GM19023 (cell line): ENCODE measurements around the gene LRMDA.

Experiments
- ATAC-seq: cut with Tn5 transposase; IDR thresholded peaks from one replicate; pipeline ENCODE4 v1.9.1; 2021; ENCODE audit warnings: mild to moderate bottlenecking, moderate library complexity; ENCODE audit not compliant: unreplicated experiment

The LRMDA gene

GRCh38 chr10:75884808-75885207 lies 453.4 kb downstream of the LRMDA start:
- no peak for ATAC-seq

GRCh38 chr10:75887369-75887768 lies 455.9 kb downstream of the LRMDA start:
- no peak for ATAC-seq

GRCh38 chr10:75887992-75888680 lies 456.7 kb downstream of the LRMDA start:
- ATAC-seq = no peak

GRCh38 chr10:75889051-75889450 lies 457.6 kb downstream of the LRMDA start:
- no peak for ATAC-seq

- no peak for ATAC-seq
These were observed 463.3 kb downstream of the LRMDA start for GRCh38 chr10:75894761-75895160.

DNA sequence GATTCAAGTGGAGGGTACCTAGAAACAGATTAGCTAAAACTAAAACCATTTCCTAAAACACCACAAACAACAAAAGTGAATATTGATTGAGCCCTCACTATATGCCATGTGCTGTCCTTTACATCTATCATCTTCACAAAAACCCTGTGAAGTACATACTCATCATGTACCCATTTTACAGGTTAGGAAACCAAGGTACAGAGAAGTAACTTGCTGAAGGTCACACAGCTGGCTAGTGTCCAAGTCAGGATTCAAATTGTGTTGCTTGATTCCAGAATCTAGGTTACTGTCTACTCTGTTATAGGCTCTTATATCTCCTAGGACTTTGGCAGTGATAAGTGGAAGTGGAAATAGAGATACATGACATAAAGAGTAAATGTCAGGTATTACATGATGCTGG lies 463.8 kb downstream of the LRMDA start:
- no peak for ATAC-seq

DNA sequence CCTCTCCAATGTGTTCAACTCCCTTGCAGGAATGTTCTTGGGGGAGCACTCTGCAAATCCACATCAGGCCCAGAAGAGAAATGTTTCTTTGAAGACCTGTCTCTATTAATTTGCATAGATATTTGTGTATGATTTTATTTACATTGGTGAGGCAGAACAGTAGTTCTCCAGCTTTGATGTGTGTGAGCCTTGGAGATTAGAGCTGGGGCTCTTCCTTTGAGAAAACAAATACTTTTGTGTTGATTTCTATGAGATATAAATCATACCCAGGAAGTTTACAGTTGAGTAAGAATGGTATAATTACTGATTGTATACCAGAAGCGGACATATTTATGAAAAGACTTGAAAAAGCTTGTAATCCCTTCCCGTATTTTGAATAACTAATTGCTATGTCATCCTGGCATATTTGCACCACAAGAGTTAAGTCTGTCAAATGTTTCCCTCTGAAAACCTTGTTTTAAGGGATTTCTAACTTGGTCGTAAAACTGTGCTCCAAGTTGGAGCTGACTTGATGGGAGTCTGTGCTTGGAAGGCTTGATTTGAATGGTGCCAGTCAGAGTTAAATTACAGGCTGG lies 468.5 kb downstream of the LRMDA start:
- ATAC-seq = no peak

DNA sequence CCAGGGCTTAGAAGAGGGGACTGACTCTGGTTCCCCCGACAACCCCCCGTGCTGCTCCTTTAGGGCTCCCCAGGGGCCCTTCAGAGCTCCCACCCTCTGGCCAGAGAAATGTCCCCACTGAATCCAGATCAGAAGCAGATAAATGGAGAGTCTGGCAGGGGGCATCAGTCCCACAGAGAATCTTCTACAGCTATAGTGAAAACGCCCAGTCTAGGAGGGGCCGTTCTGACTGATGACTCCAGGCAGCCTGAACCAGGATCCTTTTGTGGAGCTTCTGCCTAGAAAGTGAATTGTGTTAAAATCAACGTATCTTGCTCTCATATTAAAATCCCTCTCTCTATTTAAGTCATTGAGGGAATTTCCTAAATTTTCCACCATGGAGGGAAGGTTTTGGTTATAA lies 471.4 kb downstream of the LRMDA start:
- no peak for ATAC-seq

GRCh38 chr10:75904499-75905283 lies 473.3 kb downstream of the LRMDA start:
- no peak for ATAC-seq

- ATAC-seq = no peak
These were observed 474.1 kb downstream of the LRMDA start for GRCh38 chr10:75905490-75905889.

DNA sequence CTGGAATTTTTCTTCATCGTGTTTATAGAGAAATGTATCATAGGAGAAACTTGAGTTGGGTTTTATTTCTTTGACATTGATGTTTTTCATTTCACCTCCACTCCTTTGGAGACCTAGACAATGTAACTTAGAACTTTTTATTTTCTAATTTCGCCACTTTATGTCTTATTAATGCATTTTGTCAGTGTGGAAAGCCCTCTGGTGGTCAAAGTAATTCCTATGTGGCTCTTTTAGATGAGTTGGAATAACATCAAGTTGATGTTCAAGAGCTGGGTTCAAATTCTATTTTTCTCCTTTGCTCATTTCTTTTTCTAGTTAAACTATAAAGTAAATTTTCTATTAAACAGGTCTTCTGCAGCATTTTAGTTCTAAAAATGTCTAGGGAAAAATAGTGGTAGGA lies 478.6 kb downstream of the LRMDA start:
- ATAC-seq = no peak

DNA sequence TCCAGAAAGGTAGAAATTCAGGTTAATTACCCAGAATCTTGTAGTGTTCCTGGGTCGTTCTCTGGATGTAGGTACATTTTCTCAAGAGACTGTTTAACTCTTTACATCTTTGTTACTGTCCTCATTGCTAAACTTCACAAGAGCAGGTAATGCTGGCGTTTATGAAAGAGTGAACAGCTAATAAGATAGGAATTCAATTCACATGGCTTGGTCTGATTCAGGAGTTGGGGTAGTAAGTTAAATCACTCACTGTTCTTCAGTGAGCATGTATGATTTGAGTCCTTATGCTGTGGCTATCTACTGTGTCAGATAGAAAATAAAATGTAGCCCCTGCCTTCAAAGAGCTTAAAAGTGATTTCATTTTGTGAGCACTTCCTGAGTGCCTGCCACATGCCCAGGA lies 480.0 kb downstream of the LRMDA start:
- no peak for ATAC-seq

DNA sequence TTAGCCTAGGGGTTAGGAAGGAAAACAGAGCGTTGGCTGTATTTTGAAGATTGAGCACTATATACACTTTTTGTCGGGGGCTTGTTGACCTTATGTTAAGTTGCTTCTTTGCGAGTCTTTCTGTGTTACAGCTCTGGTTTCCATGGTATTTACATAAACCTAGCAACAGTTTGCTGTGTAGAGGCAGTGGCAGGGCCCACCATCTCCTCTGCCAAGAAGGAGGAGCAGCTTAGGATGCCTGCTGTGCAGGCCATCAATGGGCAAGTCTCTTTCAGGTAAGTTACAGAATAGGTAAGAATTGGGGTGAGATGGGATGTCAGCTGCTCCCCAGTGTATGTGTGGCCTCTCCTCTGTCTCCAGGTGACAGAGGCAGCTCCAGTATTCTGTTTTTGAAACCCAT lies 485.5 kb downstream of the LRMDA start:
- no peak for ATAC-seq

GRCh38 chr10:75919913-75920312 lies 488.5 kb downstream of the LRMDA start:
- no peak for ATAC-seq

DNA sequence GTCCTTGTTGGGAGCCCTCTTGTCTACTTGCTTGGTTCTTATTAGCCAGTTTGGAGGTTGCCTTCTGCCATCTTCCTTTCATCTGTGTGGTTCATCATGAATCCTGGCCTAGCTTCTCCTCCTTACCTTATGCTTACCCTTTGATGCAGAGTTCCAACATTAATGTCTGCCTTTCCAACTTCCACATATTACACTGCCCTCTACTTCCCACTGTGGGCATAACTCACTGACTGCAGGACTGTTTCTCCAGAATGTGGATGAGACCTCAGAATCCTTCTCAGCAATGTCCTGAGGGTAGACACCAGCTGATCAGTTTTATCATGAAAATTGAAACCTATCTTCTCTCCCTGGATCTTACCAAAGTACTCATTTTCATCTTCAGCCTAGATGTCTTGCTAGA lies 491.0 kb downstream of the LRMDA start:
- no peak for ATAC-seq

- no peak for ATAC-seq
These were observed 493.0 kb downstream of the LRMDA start for GRCh38 chr10:75924309-75924902.

DNA sequence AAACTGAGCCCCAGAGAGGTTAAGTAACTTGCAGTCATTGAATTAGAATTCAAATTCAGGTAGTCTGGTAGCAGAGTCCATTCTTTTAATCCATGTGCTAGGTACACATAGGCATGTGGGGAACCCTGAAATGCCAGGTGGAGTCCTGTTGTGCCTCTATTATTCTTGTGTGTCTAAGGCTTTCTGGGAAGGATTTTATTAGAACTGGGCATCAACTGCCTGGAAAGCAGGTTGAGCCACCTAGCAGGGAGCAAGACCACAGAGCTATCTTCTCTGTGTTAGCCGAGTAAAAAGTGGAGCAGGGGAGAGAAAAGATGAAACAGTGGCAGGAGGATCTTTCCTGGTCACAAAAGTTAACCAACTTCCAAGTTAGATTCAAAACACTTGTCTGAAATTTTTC lies 494.6 kb downstream of the LRMDA start:
- ATAC-seq = no peak

DNA sequence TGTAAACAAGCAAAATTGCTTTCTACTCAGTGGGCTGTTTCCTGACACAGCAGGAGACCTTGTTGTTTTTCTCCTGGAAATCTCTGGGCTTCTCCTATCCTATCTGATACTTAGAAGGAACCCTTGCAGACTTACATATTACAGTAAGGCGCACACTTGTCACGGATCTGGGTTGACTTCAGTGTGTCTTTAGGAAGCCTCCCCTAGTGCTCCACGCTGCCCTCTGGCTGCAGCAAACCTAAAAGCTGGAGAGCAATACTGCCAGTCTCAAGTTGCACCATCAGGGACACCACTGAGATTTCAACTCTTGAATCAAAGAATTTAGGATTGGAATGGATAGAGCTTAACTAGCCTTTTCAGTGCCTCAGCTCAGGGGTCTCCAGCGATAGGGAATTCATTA lies 495.3 kb downstream of the LRMDA start:
- no peak for ATAC-seq

- no peak for ATAC-seq
These were observed 496.8 kb downstream of the LRMDA start for GRCh38 chr10:75928231-75928630.

DNA sequence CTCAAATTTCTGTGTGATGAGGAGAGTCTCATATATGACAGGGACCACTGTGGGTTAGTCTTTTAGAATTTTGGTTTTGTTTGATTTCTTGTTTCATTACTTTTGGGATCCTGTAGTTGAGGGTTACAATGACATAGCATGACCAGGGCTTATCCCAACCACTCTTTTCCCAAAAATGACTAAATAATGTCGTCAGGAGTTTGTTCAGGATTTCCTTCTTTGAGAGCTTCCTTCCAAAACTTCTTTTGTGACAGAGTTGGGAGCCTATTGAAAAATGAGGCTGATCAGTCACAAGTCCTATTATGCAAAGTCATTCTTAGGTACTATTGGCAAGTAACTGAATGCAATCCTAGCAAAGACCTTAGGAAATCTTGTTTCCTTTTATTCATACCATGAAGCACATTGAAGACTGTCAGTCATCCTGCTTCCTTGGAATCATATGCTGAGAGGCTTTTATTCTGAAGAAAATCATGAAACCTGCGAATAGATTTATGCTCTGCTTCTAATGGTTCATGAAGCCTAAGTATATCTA lies 498.3 kb downstream of the LRMDA start:
- ATAC-seq = no peak

- ATAC-seq = no peak
These were observed 501.5 kb downstream of the LRMDA start for GRCh38 chr10:75932921-75933320.

GRCh38 chr10:75935240-75935639 lies 503.8 kb downstream of the LRMDA start:
- no peak for ATAC-seq
